HepG2 (cell line): Measurements from ENCODE around the gene CCDC86. TPM values are rescaled to one million over a fixed set of nuclear protein-coding genes. Genes with fewer than 3 reads are reported as not detected.

Experiments used
- FLYWCH1 ChIP-seq: sonication (generic); formaldehyde crosslinking; IDR thresholded peaks from 2 replicates; pipeline ENCODE4 v1.8.1; 2023; ENCODE audit warnings: mild to moderate bottlenecking, missing genetic modification reagents
- GZF1 ChIP-seq: sonication (generic); formaldehyde crosslinking; IDR thresholded peaks from 2 replicates; pipeline ENCODE4 v1.5.1; 2020; ENCODE audit warnings: mild to moderate bottlenecking, missing genetic modification reagents
- KMT2B ChIP-seq: IDR thresholded peaks from 2 replicates; pipeline ENCODE4 v1.6.1; 2016; ENCODE audit warnings: missing genetic modification reagents, missing compliant biosample characterization
- MED1 ChIP-seq: sonication (generic); formaldehyde crosslinking; IDR thresholded peaks from 2 replicates; pipeline ENCODE4 v1.4.0; 2020; ENCODE audit warnings: missing genetic modification reagents
- NR2F1 ChIP-seq, 2 experiments: fragments of 450-650 bp in 1 of 2; formaldehyde crosslinking in 1 of 2; IDR thresholded peaks; 2 replicates each; pipeline versions ENCODE4 v1.5.0 to v1.6.1; 2016 to 2020; ENCODE audit warnings: mild to moderate bottlenecking in 1 of 2, missing compliant biosample characterization in 1 of 2, missing genetic modification reagents in 1 of 2, moderate library complexity in 1 of 2
- PBX3 ChIP-seq: sonication (generic); formaldehyde crosslinking; IDR thresholded peaks from 2 replicates; pipeline ENCODE4 v1.8.1; 2023; ENCODE audit warnings: missing genetic modification reagents, inconsistent platforms, borderline replicate concordance
- SKIL ChIP-seq: sonication (generic); formaldehyde crosslinking; IDR thresholded peaks from 2 replicates; pipeline ENCODE4 v1.8.0; 2022; ENCODE audit warnings: missing genetic modification reagents, mild to moderate bottlenecking, moderate library complexity, borderline replicate concordance
- ZBTB20 ChIP-seq: sonication (generic); formaldehyde crosslinking; IDR thresholded peaks from 2 replicates; pipeline ENCODE4 v1.8.1; 2023; ENCODE audit warnings: missing genetic modification reagents, low read depth, mild to moderate bottlenecking, borderline replicate concordance
- ZNF263 ChIP-seq: sonication (generic); formaldehyde crosslinking; IDR thresholded peaks from 2 replicates; pipeline ENCODE4 v1.4.0; 2020; ENCODE audit warnings: missing genetic modification reagents
- ZNF333 ChIP-seq: sonication (generic); formaldehyde crosslinking; IDR thresholded peaks from 2 replicates; pipeline ENCODE4 v1.4.0; 2020; ENCODE audit warnings: mild to moderate bottlenecking, missing genetic modification reagents, borderline replicate concordance
- ZNF34 ChIP-seq: sonication (generic); formaldehyde crosslinking; IDR thresholded peaks from 2 replicates; pipeline ENCODE4 v1.4.0; 2020; ENCODE audit warnings: mild to moderate bottlenecking, missing genetic modification reagents, borderline replicate concordance
- ZNF775 ChIP-seq: sonication (generic); formaldehyde crosslinking; IDR thresholded peaks from 2 replicates; pipeline ENCODE4 v1.4.0; 2020; ENCODE audit warnings: missing genetic modification reagents, mild to moderate bottlenecking, moderate library complexity, borderline replicate concordance
- ZNF816 ChIP-seq: sonication (generic); formaldehyde crosslinking; IDR thresholded peaks from 2 replicates; pipeline ENCODE4 v1.8.0; 2022; ENCODE audit warnings: missing genetic modification reagents, mild to moderate bottlenecking, borderline replicate concordance
- polyA plus RNA-seq, 8 experiments: library from polyadenylated mRNA; depleted of rRNA in 3 of 8; stranded (reverse) in 7 of 8; unstranded in 1 of 8; fragments of >200 nt; fragmentation: Illumina TruSeq in 4 of 8; extraction: Trizol in 4 of 8; gene quantifications; 2 replicates each; pipeline versions ENCODE4 v1.2.1 to v1.2.3, GENCODE V29; 2011 to 2016; ENCODE audit warnings: low read depth in 4 of 8, missing spikeins in 1 of 8, mixed read lengths in 1 of 8; ENCODE audit not compliant: insufficient read depth in 1 of 8
- total RNA-seq, 5 experiments: library from RNA; depleted of rRNA; stranded (reverse); fragments of >200 nt; fragmentation: Illumina TruSeq; extraction: Trizol; gene quantifications; 2 replicates each; pipeline ENCODE4 v1.2.3, GENCODE V29; 2016; ENCODE audit warnings: low read depth in 1 of 5
- TF ChIP-seq, protein P1 (sequence below): sonication (generic); formaldehyde crosslinking; IDR thresholded peaks from 2 replicates; pipeline ENCODE4 v1.5.0; 2020; ENCODE audit warnings: missing genetic modification reagents
- TF ChIP-seq, protein P2 (sequence below): conservative IDR thresholded peaks from 2 replicates; pipeline ENCODE4 v1.6.1; 2018; ENCODE audit warnings: missing genetic modification reagents
- TF ChIP-seq, protein P3 (sequence below): sonication (generic); formaldehyde crosslinking; IDR thresholded peaks from 2 replicates; pipeline ENCODE4 v1.4.0; 2020; ENCODE audit warnings: missing genetic modification reagents, borderline replicate concordance
- TF ChIP-seq, protein P4 (sequence below): sonication (generic); formaldehyde crosslinking; IDR thresholded peaks from 2 replicates; pipeline ENCODE4 v1.5.0; 2020; ENCODE audit warnings: missing genetic modification reagents, mild to moderate bottlenecking, borderline replicate concordance

The CCDC86 gene
- total and polyA plus RNA-seq, 2 of the 13 experiments (the other 11 are each of a cell fraction or from before 2014, with no cell fraction given): 33.8 to 37.6 TPM

- TF ChIP-seq, protein P1, sequence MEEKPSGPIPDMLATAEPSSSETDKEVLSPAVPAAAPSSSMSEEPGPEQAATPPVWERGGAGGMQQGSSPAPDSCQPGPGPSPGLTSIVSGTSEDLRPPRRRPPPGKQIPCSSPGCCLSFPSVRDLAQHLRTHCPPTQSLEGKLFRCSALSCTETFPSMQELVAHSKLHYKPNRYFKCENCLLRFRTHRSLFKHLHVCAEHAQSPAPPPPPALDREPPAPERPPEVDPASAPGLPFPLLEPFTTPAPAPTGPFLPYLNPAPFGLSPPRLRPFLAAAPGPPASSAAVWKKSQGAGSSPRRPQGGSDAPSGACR (CRISPR knock-in tag): peak; percentile 93; the same call in 1 of the 2 replicates
- TF ChIP-seq, protein P2, sequence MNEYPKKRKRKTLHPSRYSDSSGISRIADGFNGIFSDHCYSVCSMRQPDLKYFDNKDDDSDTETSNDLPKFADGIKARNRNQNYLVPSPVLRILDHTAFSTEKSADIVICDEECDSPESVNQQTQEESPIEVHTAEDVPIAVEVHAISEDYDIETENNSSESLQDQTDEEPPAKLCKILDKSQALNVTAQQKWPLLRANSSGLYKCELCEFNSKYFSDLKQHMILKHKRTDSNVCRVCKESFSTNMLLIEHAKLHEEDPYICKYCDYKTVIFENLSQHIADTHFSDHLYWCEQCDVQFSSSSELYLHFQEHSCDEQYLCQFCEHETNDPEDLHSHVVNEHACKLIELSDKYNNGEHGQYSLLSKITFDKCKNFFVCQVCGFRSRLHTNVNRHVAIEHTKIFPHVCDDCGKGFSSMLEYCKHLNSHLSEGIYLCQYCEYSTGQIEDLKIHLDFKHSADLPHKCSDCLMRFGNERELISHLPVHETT (CRISPR knock-in tag): peak; percentile 78
- TF ChIP-seq GZF1 (CRISPR knock-in tag) (no peak), SKIL (peak; percentile 55; the same call in 1 of the 2 replicates), ZBTB20 (CRISPR knock-in tag) (peak; percentile 77; the same call in 1 of the 2 replicates), ZNF816 (CRISPR knock-in tag) (no peak), NR2F1 (CRISPR knock-in tag; IDR thresholded peaks at IDR 0.05) (no peak), ZNF34 (CRISPR knock-in tag) (no peak; the same call in 1 of the 2 replicates), KMT2B (CRISPR knock-in tag) (peak; percentile 97), MED1 (CRISPR knock-in tag) (peak; percentile 83; the same call in 1 of the 2 replicates), ZNF333 (CRISPR knock-in tag) (no peak; the same call in 1 of the 2 replicates), FLYWCH1 (no peak), ZNF775 (CRISPR knock-in tag) (no peak), PBX3 (CRISPR knock-in tag) (no peak), ZNF263 (CRISPR knock-in tag) (peak; percentile 34; the same call in 1 of the 2 replicates)
- TF ChIP-seq, protein P3, sequence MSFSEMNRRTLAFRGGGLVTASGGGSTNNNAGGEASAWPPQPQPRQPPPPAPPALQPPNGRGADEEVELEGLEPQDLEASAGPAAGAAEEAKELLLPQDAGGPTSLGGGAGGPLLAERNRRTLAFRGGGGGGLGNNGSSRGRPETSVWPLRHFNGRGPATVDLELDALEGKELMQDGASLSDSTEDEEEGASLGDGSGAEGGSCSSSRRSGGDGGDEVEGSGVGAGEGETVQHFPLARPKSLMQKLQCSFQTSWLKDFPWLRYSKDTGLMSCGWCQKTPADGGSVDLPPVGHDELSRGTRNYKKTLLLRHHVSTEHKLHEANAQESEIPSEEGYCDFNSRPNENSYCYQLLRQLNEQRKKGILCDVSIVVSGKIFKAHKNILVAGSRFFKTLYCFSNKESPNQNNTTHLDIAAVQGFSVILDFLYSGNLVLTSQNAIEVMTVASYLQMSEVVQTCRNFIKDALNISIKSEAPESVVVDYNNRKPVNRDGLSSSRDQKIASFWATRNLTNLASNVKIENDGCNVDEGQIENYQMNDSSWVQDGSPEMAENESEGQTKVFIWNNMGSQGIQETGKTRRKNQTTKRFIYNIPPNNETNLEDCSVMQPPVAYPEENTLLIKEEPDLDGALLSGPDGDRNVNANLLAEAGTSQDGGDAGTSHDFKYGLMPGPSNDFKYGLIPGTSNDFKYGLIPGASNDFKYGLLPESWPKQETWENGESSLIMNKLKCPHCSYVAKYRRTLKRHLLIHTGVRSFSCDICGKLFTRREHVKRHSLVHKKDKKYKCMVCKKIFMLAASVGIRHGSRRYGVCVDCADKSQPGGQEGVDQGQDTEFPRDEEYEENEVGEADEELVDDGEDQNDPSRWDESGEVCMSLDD (CRISPR knock-in tag): 0 out of 2 replicates have a peak, but pooled peaks have one; percentile 24
- TF ChIP-seq, protein P4, sequence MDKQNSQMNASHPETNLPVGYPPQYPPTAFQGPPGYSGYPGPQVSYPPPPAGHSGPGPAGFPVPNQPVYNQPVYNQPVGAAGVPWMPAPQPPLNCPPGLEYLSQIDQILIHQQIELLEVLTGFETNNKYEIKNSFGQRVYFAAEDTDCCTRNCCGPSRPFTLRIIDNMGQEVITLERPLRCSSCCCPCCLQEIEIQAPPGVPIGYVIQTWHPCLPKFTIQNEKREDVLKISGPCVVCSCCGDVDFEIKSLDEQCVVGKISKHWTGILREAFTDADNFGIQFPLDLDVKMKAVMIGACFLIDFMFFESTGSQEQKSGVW (CRISPR knock-in tag): peak; percentile 77; the same call in 1 of the 2 replicates
These were observed at the start of gene CCDC86 (continued) for GRCh38 chr11:60841797-60842667.
